Activated CD4-positive, alpha-beta T cell treated with anti-CD3 and anti-CD28 coated beads, Interleukin-2, amount 50 U/mL, for 1 hour (primary cell): ENCODE measurements around the gene ABCC4.

Source experiments
- DNase-seq: peaks from one replicate; pipeline ENCODE4 v3.0.0-alpha.2; 2020

The ABCC4 gene

GRCh38 chr13:95301183-95301967 lies at the start of gene ABCC4:
Gene ABCC4 (minus strand): TSS chr13:95301451. CDS start chr13:95301314, 137 bp downstream.
- DNase-seq, result peak; percentile 34

GRCh38 chr13:95349267-95349666 lies 48.0 kb upstream of the ABCC4 start:
- DNase-seq, result no peak

- no peak for DNase-seq
Measured at GRCh38 chr13:95343944-95344343, 42.7 kb upstream of the ABCC4 start.

GRCh38 chr13:95341441-95341840 lies 40.2 kb upstream of the ABCC4 start:
- DNase-seq, result no peak

GRCh38 chr13:95338905-95339304 lies 37.7 kb upstream of the ABCC4 start:
- DNase-seq, result no peak

GRCh38 chr13:95337597-95337996 lies 36.3 kb upstream of the ABCC4 start:
- DNase-seq, result no peak

- DNase-seq, result no peak
Measured at GRCh38 chr13:95335667-95336066, 34.4 kb upstream of the ABCC4 start.

GRCh38 chr13:95328386-95328785 lies 27.1 kb upstream of the ABCC4 start:
- no peak for DNase-seq

GRCh38 chr13:95327190-95327589 lies 25.9 kb upstream of the ABCC4 start:
- DNase-seq, result no peak

- DNase-seq, result no peak
Measured at GRCh38 chr13:95326695-95327094, 25.4 kb upstream of the ABCC4 start.

- no peak for DNase-seq
Measured at GRCh38 chr13:95325485-95325884, 24.2 kb upstream of the ABCC4 start.

- no peak for DNase-seq
Measured at GRCh38 chr13:95323930-95324662, 22.8 kb upstream of the ABCC4 start.

- DNase-seq, result no peak
Measured at GRCh38 chr13:95319551-95320274, 18.5 kb upstream of the ABCC4 start.

- no peak for DNase-seq
Measured at GRCh38 chr13:95317039-95317989, 16.1 kb upstream of the ABCC4 start.

- no peak for DNase-seq
Measured at GRCh38 chr13:95315752-95316151, 14.5 kb upstream of the ABCC4 start.

GRCh38 chr13:95307507-95307906 lies 6.3 kb upstream of the ABCC4 start:
- DNase-seq, result no peak

- no peak for DNase-seq
Measured at GRCh38 chr13:95304453-95304852, 3.2 kb upstream of the ABCC4 start.

GRCh38 chr13:95301968-95302393 lies 730 bp upstream of the ABCC4 start:
- no peak for DNase-seq

GRCh38 chr13:95300625-95301182 lies 547 bp downstream of the ABCC4 start:
- DNase-seq, result peak; percentile 19

GRCh38 chr13:95298971-95299621 lies 2.2 kb downstream of the ABCC4 start:
- DNase-seq, result no peak

- no peak for DNase-seq
Measured at GRCh38 chr13:95298169-95298965, 2.9 kb downstream of the ABCC4 start.
